Chondrocyte (in vitro differentiated cells): Measurements from ENCODE around the gene MRPS22. TPM values are rescaled to one million over a fixed set of nuclear protein-coding genes. Genes with fewer than 3 reads are reported as not detected.

ENCODE experiments used
- DNase-seq: peaks from one replicate; pipeline ENCODE4 v3.0.0; 2021; ENCODE audit warnings: mixed read lengths, low spot score
- H3K27ac Mint-ChIP-seq: one replicate; pipeline ENCODE4 v1.8.0; 2021; ENCODE audit warnings: mild to moderate bottlenecking, moderate library complexity, mixed read lengths; ENCODE audit not compliant: unreplicated experiment
- H3K27me3 Mint-ChIP-seq: 2 replicates; pipeline ENCODE4 v1.8.0; 2021; ENCODE audit warnings: low read depth, mixed read lengths
- H3K36me3 Mint-ChIP-seq: 2 replicates; pipeline ENCODE4 v1.8.0; 2021; ENCODE audit warnings: low read depth, mixed read lengths
- H3K4me1 Mint-ChIP-seq: 2 replicates; pipeline ENCODE4 v1.8.0; 2021; ENCODE audit warnings: low read depth, mild to moderate bottlenecking, mixed read lengths
- H3K4me3 Mint-ChIP-seq: one replicate; pipeline ENCODE4 v1.8.0; 2021; ENCODE audit warnings: mild to moderate bottlenecking, moderate library complexity, mixed read lengths; ENCODE audit not compliant: unreplicated experiment
- H3K9me3 Mint-ChIP-seq: 2 replicates; pipeline ENCODE4 v1.8.0; 2021; ENCODE audit warnings: low read depth, mixed read lengths
- total RNA-seq: library from RNA; stranded (reverse); gene quantifications from 3 replicates; pipeline ENCODE4 v1.2.1, GENCODE V29; 2021
- TF ChIP-seq, protein P1 (sequence below): fragments of 200-600 bp; sonication (generic); IDR thresholded peaks from 2 replicates; pipeline ENCODE4 v1.5.0; 2021; ENCODE audit warnings: antibody characterized with exemption, mild to moderate bottlenecking, moderate library complexity

Gene MRPS22
- total RNA-seq, 1 donor from 2014 or later = 29.5 TPM

DNA sequence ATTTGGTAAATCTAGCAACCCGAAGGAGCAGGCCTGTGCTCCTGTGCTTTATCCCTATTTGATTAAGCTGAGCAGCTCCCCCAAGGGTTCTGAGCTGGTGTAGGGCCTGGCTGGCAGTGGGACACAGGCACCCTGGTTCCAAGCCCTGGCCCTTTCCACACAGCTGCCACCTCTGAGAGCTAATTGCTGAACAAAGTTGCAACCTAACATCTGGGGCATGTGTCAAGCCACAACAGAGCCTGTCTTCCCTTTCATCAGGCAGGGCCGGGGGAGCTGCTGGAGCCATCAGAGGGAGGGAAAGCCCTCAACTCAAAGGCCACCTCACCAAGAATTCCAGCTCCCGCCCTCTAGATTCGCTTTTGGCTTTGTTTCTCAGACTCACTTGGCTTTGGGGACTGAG lies 17.1 kb upstream of the MRPS22 start:
- H3K27me3 Mint-ChIP-seq = peaks cover 36% of the 10 kb centered on the region
- H3K4me1 Mint-ChIP-seq = peaks cover 4% of the 10 kb centered on the region
- TF ChIP-seq, protein P1, sequence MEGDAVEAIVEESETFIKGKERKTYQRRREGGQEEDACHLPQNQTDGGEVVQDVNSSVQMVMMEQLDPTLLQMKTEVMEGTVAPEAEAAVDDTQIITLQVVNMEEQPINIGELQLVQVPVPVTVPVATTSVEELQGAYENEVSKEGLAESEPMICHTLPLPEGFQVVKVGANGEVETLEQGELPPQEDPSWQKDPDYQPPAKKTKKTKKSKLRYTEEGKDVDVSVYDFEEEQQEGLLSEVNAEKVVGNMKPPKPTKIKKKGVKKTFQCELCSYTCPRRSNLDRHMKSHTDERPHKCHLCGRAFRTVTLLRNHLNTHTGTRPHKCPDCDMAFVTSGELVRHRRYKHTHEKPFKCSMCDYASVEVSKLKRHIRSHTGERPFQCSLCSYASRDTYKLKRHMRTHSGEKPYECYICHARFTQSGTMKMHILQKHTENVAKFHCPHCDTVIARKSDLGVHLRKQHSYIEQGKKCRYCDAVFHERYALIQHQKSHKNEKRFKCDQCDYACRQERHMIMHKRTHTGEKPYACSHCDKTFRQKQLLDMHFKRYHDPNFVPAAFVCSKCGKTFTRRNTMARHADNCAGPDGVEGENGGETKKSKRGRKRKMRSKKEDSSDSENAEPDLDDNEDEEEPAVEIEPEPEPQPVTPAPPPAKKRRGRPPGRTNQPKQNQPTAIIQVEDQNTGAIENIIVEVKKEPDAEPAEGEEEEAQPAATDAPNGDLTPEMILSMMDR = no peak
- DNase-seq = no peak
- no peaks in the 10 kb centered on the region for H3K9me3 Mint-ChIP-seq
- no peak overlapping the region for H3K4me3 Mint-ChIP-seq
- no peak overlapping the region for H3K27ac Mint-ChIP-seq
- H3K36me3 Mint-ChIP-seq = no peaks in the 10 kb centered on the region

DNA sequence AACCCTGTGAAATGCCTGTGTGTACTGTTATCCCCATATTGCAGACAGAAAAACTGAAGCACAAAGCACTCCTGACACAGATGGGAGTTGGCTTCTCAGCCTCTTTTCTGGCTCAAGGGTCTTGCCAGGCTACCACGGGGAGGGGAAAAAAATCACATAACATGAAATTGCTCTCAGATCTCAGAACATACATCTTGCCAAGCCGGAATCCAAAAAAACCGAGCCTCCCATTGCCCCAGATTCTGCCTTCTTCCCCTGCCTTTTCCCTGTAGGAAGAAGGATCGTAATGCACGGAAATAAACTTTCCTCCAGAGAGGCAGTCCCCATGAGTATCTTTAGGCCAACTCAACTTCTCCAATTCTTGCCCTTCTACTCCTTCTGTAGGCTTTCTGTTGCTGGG lies 16.6 kb upstream of the MRPS22 start:
- Mint-ChIP-seq H3K36me3 (no peaks in the 10 kb centered on the region), H3K27ac (no peak overlapping the region), H3K9me3 (no peaks in the 10 kb centered on the region), H3K4me3 (no peak overlapping the region), H3K4me1 (peaks cover 4% of the 10 kb centered on the region), H3K27me3 (peaks cover 37% of the 10 kb centered on the region)
- TF ChIP-seq, protein P1 = no peak
- no peak for DNase-seq

DNA sequence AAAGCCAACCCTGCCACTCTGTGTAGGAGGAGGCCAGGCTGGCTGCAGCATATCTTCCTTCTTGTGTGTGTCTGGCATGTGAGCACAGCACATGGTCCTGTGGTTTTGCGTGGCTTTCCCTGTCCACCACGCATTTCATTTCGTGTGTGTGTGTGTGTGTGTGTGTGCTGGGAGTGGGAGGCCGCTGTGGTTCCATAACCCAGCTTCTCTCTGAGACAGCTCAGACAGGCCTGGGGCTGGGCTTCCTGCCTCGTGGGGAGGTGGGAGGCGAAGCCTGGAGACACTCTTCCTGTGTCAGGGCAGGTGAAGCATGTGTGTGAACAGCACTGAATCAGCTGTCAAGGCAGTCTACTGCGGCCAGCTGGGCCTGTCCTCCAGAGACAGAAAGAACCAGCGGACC lies 16.0 kb upstream of the MRPS22 start:
- H3K4me3 Mint-ChIP-seq = no peak overlapping the region
- peaks cover 41% of the 10 kb centered on the region for H3K27me3 Mint-ChIP-seq
- H3K27ac Mint-ChIP-seq = no peak overlapping the region
- DNase-seq = no peak
- H3K4me1 Mint-ChIP-seq = peaks cover 4% of the 10 kb centered on the region
- no peaks in the 10 kb centered on the region for H3K9me3 Mint-ChIP-seq
- TF ChIP-seq, protein P1 = no peak
- H3K36me3 Mint-ChIP-seq = no peaks in the 10 kb centered on the region

DNA sequence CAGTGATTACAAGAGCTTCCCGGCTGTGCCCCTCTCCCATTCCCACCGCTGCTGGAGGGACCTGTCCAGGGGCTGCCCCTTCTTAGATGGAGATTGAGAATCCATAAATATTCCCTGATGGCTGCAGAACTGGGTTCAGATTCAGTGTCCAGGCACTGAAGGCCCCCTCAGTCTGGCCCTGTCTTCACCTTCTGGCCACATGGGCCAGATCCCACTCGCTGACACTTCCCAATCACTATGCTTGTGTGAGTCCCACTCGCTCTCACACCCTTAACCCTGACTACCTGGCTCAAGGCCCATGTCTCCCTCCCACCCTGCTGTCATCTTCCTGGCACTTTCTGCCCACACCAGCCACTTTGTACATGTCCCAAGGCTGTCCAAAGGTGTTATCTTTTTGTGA lies 15.5 kb upstream of the MRPS22 start:
- no peak overlapping the region for H3K4me3 Mint-ChIP-seq

DNA sequence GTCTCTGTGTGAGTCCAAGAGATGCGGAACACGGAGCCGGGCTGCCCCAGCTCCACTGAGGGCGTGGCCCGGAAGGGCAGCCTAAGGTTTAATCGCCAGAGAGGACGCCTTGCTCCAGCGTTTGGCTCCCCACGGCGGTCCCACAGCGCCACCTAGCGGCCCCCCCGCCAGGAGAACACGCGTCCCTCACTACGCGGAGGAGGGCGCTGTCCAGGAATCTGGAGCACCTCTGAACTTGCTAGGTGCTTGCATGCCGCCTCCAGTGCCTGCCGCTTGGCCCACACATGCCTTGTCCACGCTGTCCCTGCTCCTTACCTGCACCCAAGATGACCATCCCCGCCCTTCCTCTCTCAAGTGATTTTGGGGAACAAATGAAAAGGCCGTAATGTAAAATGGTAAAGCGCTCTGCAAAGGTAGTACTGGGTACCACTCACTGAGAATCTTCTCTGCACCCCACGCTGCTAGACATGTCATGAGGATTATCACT lies 14.4 kb upstream of the MRPS22 start:
- TF ChIP-seq, protein P1 = peak; percentile 100
- Mint-ChIP-seq H3K27ac (no peak overlapping the region), H3K4me1 (peaks cover 4% of the 10 kb centered on the region), H3K4me3 (peak overlapping the region; percentile 33), H3K27me3 (peaks cover 46% of the 10 kb centered on the region), H3K36me3 (peaks cover 2% of the 10 kb centered on the region), H3K9me3 (no peaks in the 10 kb centered on the region)
- no peak for DNase-seq

More for the DNA sequence above, 15.5 kb upstream of the MRPS22 start:
- peaks cover 43% of the 10 kb centered on the region for H3K27me3 Mint-ChIP-seq
- no peak overlapping the region for H3K27ac Mint-ChIP-seq
- DNase-seq = no peak
- peaks cover 4% of the 10 kb centered on the region for H3K4me1 Mint-ChIP-seq
- H3K9me3 Mint-ChIP-seq = no peaks in the 10 kb centered on the region
- TF ChIP-seq, protein P1 = no peak
- no peaks in the 10 kb centered on the region for H3K36me3 Mint-ChIP-seq
